OCI-M2 (cell line): ENCODE measurements around the gene SLC7A6.
A peak's percentile ranks its signal among the peaks of the same experiment; 100 is the strongest.

Source experiments
- DNase-seq: peaks from one replicate; lab custom pipeline; 2025; ENCODE audit not compliant: unreplicated experiment; lab: John Stamatoyannopoulos, UW

The SLC7A6 gene

GRCh38 chr16:68298907-68299561, 34.7 kb downstream of the SLC7A6 start:
- DNase-seq, result no peak

- DNase-seq, result no peak
These were observed 35.5 kb downstream of the SLC7A6 start for GRCh38 chr16:68299571-68300453.

- no peak for DNase-seq
These were observed 36.6 kb downstream of the SLC7A6 start for GRCh38 chr16:68300734-68301459.

- no peak for DNase-seq
These were observed 42.3 kb downstream of the SLC7A6 start for GRCh38 chr16:68306633-68307032.

- no peak for DNase-seq
These were observed 45.5 kb downstream of the SLC7A6 start for GRCh38 chr16:68309799-68310198.

- DNase-seq, result no peak
These were observed 46.1 kb downstream of the SLC7A6 start for GRCh38 chr16:68310437-68310773.

GRCh38 chr16:68310774-68311511, 46.6 kb downstream of the SLC7A6 start, which contains the start of the genes PRMT7 and SLC7A6OS:
PRMT7 (plus strand) TSS chr16:68311019; CDS start chr16:68315980, 4,961 bp downstream.
SLC7A6OS (minus strand) TSS chr16:68310946; CDS start chr16:68310926, 20 bp downstream.
- DNase-seq, result peak; percentile 44

GRCh38 chr16:68313116-68313515, 48.8 kb downstream of the SLC7A6 start:
- DNase-seq, result no peak

- DNase-seq, result no peak
These were observed 55.0 kb downstream of the SLC7A6 start for GRCh38 chr16:68319185-68319908.

- no peak for DNase-seq
These were observed 60.0 kb downstream of the SLC7A6 start for GRCh38 chr16:68324336-68324735.

GRCh38 chr16:68324780-68325357, 60.5 kb downstream of the SLC7A6 start:
- no peak for DNase-seq

GRCh38 chr16:68328151-68328859, 64.0 kb downstream of the SLC7A6 start:
- DNase-seq, result no peak

- no peak for DNase-seq
These were observed 64.6 kb downstream of the SLC7A6 start for GRCh38 chr16:68328860-68329390.

GRCh38 chr16:68331879-68332410, 67.6 kb downstream of the SLC7A6 start:
- DNase-seq, result no peak

- no peak for DNase-seq
These were observed 68.2 kb downstream of the SLC7A6 start for GRCh38 chr16:68332411-68333121.

GRCh38 chr16:68335175-68335574, 70.8 kb downstream of the SLC7A6 start:
- no peak for DNase-seq

- no peak for DNase-seq
These were observed 74.2 kb downstream of the SLC7A6 start for GRCh38 chr16:68338326-68339119.
